ENCODE data around the gene KLHL11. TPM values are rescaled to one million over a fixed set of nuclear protein-coding genes. Genes with fewer than 3 reads are reported as not detected.

KLHL11 gene
- total RNA-seq, 1 donor from 2014 or later: 9.0 TPM

DNA sequence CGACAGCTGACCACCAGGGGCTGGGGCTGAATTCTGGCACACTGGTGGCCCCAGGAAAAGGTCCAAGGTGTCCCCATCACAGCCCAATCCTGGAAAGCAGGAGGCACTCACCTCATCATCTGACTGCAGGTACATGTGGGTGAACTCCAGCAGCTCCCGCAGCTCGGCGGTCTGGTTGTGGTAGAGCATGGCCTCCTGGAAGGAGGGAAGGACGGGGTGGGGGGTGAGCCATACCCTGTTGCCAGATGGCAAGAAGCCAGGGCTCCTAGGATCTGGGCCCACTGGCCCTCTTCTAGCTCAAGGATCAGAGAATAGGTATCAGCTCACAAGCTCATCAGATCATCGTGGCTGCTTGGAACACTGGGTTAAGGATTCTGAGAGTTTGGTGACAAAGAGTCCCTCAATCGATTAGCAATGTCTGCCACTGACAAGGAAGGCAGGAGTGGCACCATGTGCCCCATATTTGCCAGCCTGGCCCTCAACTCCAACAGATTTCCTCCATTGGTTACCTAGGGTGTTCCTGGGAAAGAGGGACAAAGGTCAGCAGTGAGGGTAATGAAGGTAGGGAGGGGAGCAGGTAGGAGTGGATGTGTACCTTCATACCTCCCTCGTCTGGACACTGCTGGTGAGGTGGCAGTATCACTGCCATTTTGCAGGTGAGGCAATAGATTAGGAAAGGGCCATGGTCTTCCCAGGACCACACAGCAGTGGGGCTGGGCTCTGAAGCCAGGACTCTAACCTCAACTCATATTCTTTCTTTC lies 58.4 kb downstream of the KLHL11 start:
- DNase-seq (ENCODE audit: low spot score): no peak
- H3K4me1 Mint-ChIP-seq (ENCODE audit: unreplicated experiment): peaks cover 8% of the 10 kb centered on the region
- H3K4me3 Mint-ChIP-seq (ENCODE audit: unreplicated experiment): no peak overlapping the region
- no peaks in the 10 kb centered on the region for H3K9me3 Mint-ChIP-seq (ENCODE audit: unreplicated experiment)
- H3K27ac Mint-ChIP-seq (ENCODE audit: unreplicated experiment): no peak overlapping the region
- H3K36me3 Mint-ChIP-seq (ENCODE audit: low read depth, unreplicated experiment): peaks cover 14% of the 10 kb centered on the region
- TF ChIP-seq, protein P1, sequence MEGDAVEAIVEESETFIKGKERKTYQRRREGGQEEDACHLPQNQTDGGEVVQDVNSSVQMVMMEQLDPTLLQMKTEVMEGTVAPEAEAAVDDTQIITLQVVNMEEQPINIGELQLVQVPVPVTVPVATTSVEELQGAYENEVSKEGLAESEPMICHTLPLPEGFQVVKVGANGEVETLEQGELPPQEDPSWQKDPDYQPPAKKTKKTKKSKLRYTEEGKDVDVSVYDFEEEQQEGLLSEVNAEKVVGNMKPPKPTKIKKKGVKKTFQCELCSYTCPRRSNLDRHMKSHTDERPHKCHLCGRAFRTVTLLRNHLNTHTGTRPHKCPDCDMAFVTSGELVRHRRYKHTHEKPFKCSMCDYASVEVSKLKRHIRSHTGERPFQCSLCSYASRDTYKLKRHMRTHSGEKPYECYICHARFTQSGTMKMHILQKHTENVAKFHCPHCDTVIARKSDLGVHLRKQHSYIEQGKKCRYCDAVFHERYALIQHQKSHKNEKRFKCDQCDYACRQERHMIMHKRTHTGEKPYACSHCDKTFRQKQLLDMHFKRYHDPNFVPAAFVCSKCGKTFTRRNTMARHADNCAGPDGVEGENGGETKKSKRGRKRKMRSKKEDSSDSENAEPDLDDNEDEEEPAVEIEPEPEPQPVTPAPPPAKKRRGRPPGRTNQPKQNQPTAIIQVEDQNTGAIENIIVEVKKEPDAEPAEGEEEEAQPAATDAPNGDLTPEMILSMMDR (IDR thresholded peaks at IDR 0.05; ENCODE audit: unreplicated experiment): no peak
- peaks cover 9% of the 10 kb centered on the region for H3K27me3 Mint-ChIP-seq (ENCODE audit: unreplicated experiment)

Other genes with a start within 250 kb of the KLHL11 start
- not detected for gene KRT17, start 240.8 kb downstream of the KLHL11 start, total RNA-seq (ENCODE audit: unreplicated experiment)
- 569 TPM for gene EIF1, start 176.5 kb downstream of the KLHL11 start, total RNA-seq (ENCODE audit: unreplicated experiment)
- gene GAST, start 153.1 kb downstream of the KLHL11 start, total RNA-seq (ENCODE audit: unreplicated experiment): not detected
- 18.1 TPM for gene HAP1, start 130.8 kb downstream of the KLHL11 start, total RNA-seq (ENCODE audit: unreplicated experiment)
- 330 TPM for gene JUP, start 78.7 kb downstream of the KLHL11 start, total RNA-seq (ENCODE audit: unreplicated experiment)
- 22.6 TPM for gene P3H4, start 53.5 kb downstream of the KLHL11 start, total RNA-seq (ENCODE audit: unreplicated experiment)
- gene FKBP10, start 52.4 kb downstream of the KLHL11 start, total RNA-seq (ENCODE audit: unreplicated experiment): 167 TPM
- gene NT5C3B, start 29.2 kb downstream of the KLHL11 start, total RNA-seq (ENCODE audit: unreplicated experiment): 79.9 TPM
- gene KLHL10, start 27.6 kb downstream of the KLHL11 start, total RNA-seq (ENCODE audit: unreplicated experiment): not detected
- 376 TPM for gene ACLY, start 53.5 kb upstream of the KLHL11 start, total RNA-seq (ENCODE audit: unreplicated experiment)
- 2.2 TPM for gene ODAD4, start 65.2 kb upstream of the KLHL11 start, total RNA-seq (ENCODE audit: unreplicated experiment)
- 82.1 TPM for gene CNP, start 101.4 kb upstream of the KLHL11 start, total RNA-seq (ENCODE audit: unreplicated experiment)
- 92.8 TPM for gene DNAJC7, start 152.0 kb upstream of the KLHL11 start, total RNA-seq (ENCODE audit: unreplicated experiment)
- 67.4 TPM for gene NKIRAS2, start 154.7 kb upstream of the KLHL11 start, total RNA-seq (ENCODE audit: unreplicated experiment)
- gene C17orf113, start 185.2 kb upstream of the KLHL11 start, total RNA-seq (ENCODE audit: unreplicated experiment): 1.6 TPM
- gene ZNF385C, start 233.1 kb upstream of the KLHL11 start, total RNA-seq (ENCODE audit: unreplicated experiment): 1.3 TPM
- 0.41 TPM for gene DHX58, start 247.3 kb upstream of the KLHL11 start, total RNA-seq (ENCODE audit: unreplicated experiment)

All from endothelial cell (in vitro differentiated cells).